ENCODE measurements around the gene CDH9.

Gene CDH9

GRCh38 chr5:26884481-26884880 lies 153.9 kb downstream of the CDH9 start:
- 91% methylated on average over 2 of the region's 2 CpGs for WGBS
- H3K18ac ChIP-seq (ENCODE audit: low read depth in 1 of 2, low read length in 2 of 2), result no peak overlapping the region
- no peaks in the 10 kb centered on the region for H3K9me3 ChIP-seq (ENCODE audit: control insufficient read depth, low read length)

GRCh38 chr5:26883375-26883774 lies 155.0 kb downstream of the CDH9 start:
- H2AK5ac ChIP-seq (ENCODE audit: low read length, severe bottlenecking), result no peak overlapping the region
- no peak overlapping the region for H2BK15ac ChIP-seq (ENCODE audit: low read depth, poor library complexity, severe bottlenecking)
- no peak for DNase-seq
- H3K9me3 ChIP-seq (ENCODE audit: control insufficient read depth, low read length), result no peaks in the 10 kb centered on the region
- no peak overlapping the region for H3K4ac ChIP-seq (ENCODE audit: low read depth in 1 of 2, low read length in 2 of 2)
- no peak overlapping the region for H3K27ac ChIP-seq (ENCODE audit: low read length, poor library complexity, severe bottlenecking)
- H2BK12ac ChIP-seq (ENCODE audit: low read length in 2 of 2), result no peak overlapping the region
- H3K79me1 ChIP-seq (replicated peaks; ENCODE audit: low read length, poor library complexity, severe bottlenecking), result no peaks in the 10 kb centered on the region
- H3K14ac ChIP-seq (ENCODE audit: low read length in 2 of 2), result no peak overlapping the region
- no peak overlapping the region for H2BK5ac ChIP-seq (ENCODE audit: low read depth, low read length, poor library complexity, severe bottlenecking)
- H3K27me3 ChIP-seq (ENCODE audit: control insufficient read depth in 1 of 2, insufficient read depth in 1 of 2, low read length in 2 of 2), result no peaks in the 10 kb centered on the region
- H2AFZ ChIP-seq (ENCODE audit: low read depth, low read length), result no peak overlapping the region
- no peaks in the 10 kb centered on the region for H3K36me3 ChIP-seq (ENCODE audit: control insufficient read depth in 1 of 2, insufficient read depth in 2 of 2, low read depth in 1 of 2, low read length in 2 of 2)
- no peak overlapping the region for H4K91ac ChIP-seq (ENCODE audit: low read length)
- H4K8ac ChIP-seq (ENCODE audit: low read length), result no peak overlapping the region
- H3K4me3 ChIP-seq (ENCODE audit: insufficient read depth in 1 of 2, low read depth in 1 of 2, low read length in 2 of 2), result no peak overlapping the region
- WGBS, result no CpG with 5 or more reads among the region's 5 CpGs
- H3K18ac ChIP-seq (ENCODE audit: low read depth in 1 of 2, low read length in 2 of 2), result no peak overlapping the region
- no peaks in the 10 kb centered on the region for H3K4me1 ChIP-seq (ENCODE audit: control insufficient read depth, insufficient read depth, low read depth, low read length)
- H2BK120ac ChIP-seq (ENCODE audit: low read depth, low read length), result no peak overlapping the region
- H3K9ac ChIP-seq (ENCODE audit: low read length), result no peak overlapping the region
- H3K23ac ChIP-seq (ENCODE audit: low read length in 2 of 2), result no peak overlapping the region
- H3K4me2 ChIP-seq (ENCODE audit: low read length, poor library complexity, severe bottlenecking), result no peak overlapping the region

More at GRCh38 chr5:26884481-26884880, 153.9 kb downstream of the CDH9 start:
- H2BK120ac ChIP-seq (ENCODE audit: low read depth, low read length), result no peak overlapping the region
- no peak overlapping the region for H3K23ac ChIP-seq (ENCODE audit: low read length in 2 of 2)
- H3K9ac ChIP-seq (ENCODE audit: low read length), result no peak overlapping the region
- no peaks in the 10 kb centered on the region for H3K79me1 ChIP-seq (replicated peaks; ENCODE audit: low read length, poor library complexity, severe bottlenecking)
- H2AK5ac ChIP-seq (ENCODE audit: low read length, severe bottlenecking), result no peak overlapping the region
- no peak overlapping the region for H2AFZ ChIP-seq (ENCODE audit: low read depth, low read length)
- no peak overlapping the region for H3K4me3 ChIP-seq (ENCODE audit: insufficient read depth in 1 of 2, low read depth in 1 of 2, low read length in 2 of 2)
- no peak overlapping the region for H2BK12ac ChIP-seq (ENCODE audit: low read length in 2 of 2)
- no peak overlapping the region for H3K4me2 ChIP-seq (ENCODE audit: low read length, poor library complexity, severe bottlenecking)
- no peaks in the 10 kb centered on the region for H3K4me1 ChIP-seq (ENCODE audit: control insufficient read depth, insufficient read depth, low read depth, low read length)
- H2BK15ac ChIP-seq (ENCODE audit: low read depth, poor library complexity, severe bottlenecking), result no peak overlapping the region
- H4K8ac ChIP-seq (ENCODE audit: low read length), result no peak overlapping the region
- H3K36me3 ChIP-seq (ENCODE audit: control insufficient read depth in 1 of 2, insufficient read depth in 2 of 2, low read depth in 1 of 2, low read length in 2 of 2), result no peaks in the 10 kb centered on the region
- DNase-seq, result no peak
- H3K4ac ChIP-seq (ENCODE audit: low read depth in 1 of 2, low read length in 2 of 2), result no peak overlapping the region
- H3K14ac ChIP-seq (ENCODE audit: low read length in 2 of 2), result no peak overlapping the region
- no peaks in the 10 kb centered on the region for H3K27me3 ChIP-seq (ENCODE audit: control insufficient read depth in 1 of 2, insufficient read depth in 1 of 2, low read length in 2 of 2)
- no peak overlapping the region for H4K91ac ChIP-seq (ENCODE audit: low read length)
- no peak overlapping the region for H3K27ac ChIP-seq (ENCODE audit: low read length, poor library complexity, severe bottlenecking)
- H2BK5ac ChIP-seq (ENCODE audit: low read depth, low read length, poor library complexity, severe bottlenecking), result no peak overlapping the region

DNA sequence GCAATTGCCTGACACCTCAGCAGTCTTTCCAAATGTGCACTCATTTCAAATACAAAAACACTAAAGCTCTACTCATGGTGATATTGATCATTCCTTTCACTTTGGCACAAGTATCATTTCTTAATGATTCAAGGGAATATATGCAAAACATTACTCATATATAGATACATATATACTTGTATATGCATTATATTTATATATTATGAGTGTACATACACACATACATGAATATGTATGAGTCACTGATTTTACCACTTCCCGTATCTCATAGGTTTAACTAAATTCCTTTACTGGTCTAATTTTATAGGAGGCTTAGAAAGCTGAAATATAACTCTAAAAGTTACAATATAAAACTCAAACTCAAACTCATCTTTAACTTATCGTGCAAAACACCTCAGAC lies 156.5 kb downstream of the CDH9 start:
- H2BK12ac ChIP-seq (ENCODE audit: low read length in 2 of 2), result no peak overlapping the region
- no peak overlapping the region for H2AK5ac ChIP-seq (ENCODE audit: low read length, severe bottlenecking)
- no peaks in the 10 kb centered on the region for H3K4me1 ChIP-seq (ENCODE audit: control insufficient read depth, insufficient read depth, low read depth, low read length)
- no peak overlapping the region for H3K4me2 ChIP-seq (ENCODE audit: low read length, poor library complexity, severe bottlenecking)
- no peak overlapping the region for H3K9ac ChIP-seq (ENCODE audit: low read length)
- H3K18ac ChIP-seq (ENCODE audit: low read depth in 1 of 2, low read length in 2 of 2), result no peak overlapping the region
- no peak overlapping the region for H3K4me3 ChIP-seq (ENCODE audit: insufficient read depth in 1 of 2, low read depth in 1 of 2, low read length in 2 of 2)
- DNase-seq, result no peak
- H3K79me1 ChIP-seq (replicated peaks; ENCODE audit: low read length, poor library complexity, severe bottlenecking), result no peaks in the 10 kb centered on the region
- no peak overlapping the region for H2BK5ac ChIP-seq (ENCODE audit: low read depth, low read length, poor library complexity, severe bottlenecking)
- no peak overlapping the region for H2BK120ac ChIP-seq (ENCODE audit: low read depth, low read length)
- no peaks in the 10 kb centered on the region for H3K9me3 ChIP-seq (ENCODE audit: control insufficient read depth, low read length)
- H4K8ac ChIP-seq (ENCODE audit: low read length), result no peak overlapping the region
- no peak overlapping the region for H3K23ac ChIP-seq (ENCODE audit: low read length in 2 of 2)
- no peak overlapping the region for H2AFZ ChIP-seq (ENCODE audit: low read depth, low read length)
- WGBS, result no CpG with 5 or more reads among the region's 2 CpGs
- no peak overlapping the region for H3K4ac ChIP-seq (ENCODE audit: low read depth in 1 of 2, low read length in 2 of 2)
- no peak overlapping the region for H3K14ac ChIP-seq (ENCODE audit: low read length in 2 of 2)
- H4K91ac ChIP-seq (ENCODE audit: low read length), result no peak overlapping the region
- no peak overlapping the region for H2BK15ac ChIP-seq (ENCODE audit: low read depth, poor library complexity, severe bottlenecking)
- H3K36me3 ChIP-seq (ENCODE audit: control insufficient read depth in 1 of 2, insufficient read depth in 2 of 2, low read depth in 1 of 2, low read length in 2 of 2), result no peaks in the 10 kb centered on the region
- no peak overlapping the region for H3K27ac ChIP-seq (ENCODE audit: low read length, poor library complexity, severe bottlenecking)
- no peaks in the 10 kb centered on the region for H3K27me3 ChIP-seq (ENCODE audit: control insufficient read depth in 1 of 2, insufficient read depth in 1 of 2, low read length in 2 of 2)

DNA sequence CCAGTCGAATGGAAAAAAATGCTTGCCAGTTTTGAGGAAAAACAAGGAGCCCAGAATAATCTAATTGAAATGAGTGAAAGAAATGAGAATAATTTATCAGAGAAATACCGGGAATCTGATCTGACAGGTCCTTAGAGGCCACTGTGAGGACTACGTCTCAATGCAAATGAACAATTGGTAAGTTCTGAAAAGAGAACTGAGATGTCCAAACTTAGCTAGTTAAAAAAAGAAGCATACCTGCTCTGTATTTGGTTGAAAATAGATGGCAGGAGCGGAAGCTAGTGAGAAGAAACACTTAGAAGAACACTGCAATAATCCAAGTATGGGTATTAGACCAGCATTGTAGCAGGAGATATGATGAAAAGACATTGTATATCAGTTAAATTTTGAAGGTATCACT lies 161.2 kb downstream of the CDH9 start:
- Histone ChIP-seq H3K9me3 (ENCODE audit: control insufficient read depth, low read length) (no peaks in the 10 kb centered on the region), H3K27me3 (ENCODE audit: control insufficient read depth in 1 of 2, insufficient read depth in 1 of 2, low read length in 2 of 2) (no peaks in the 10 kb centered on the region), H3K4me3 (ENCODE audit: insufficient read depth in 1 of 2, low read depth in 1 of 2, low read length in 2 of 2) (no peak overlapping the region), H3K79me1 (replicated peaks; ENCODE audit: low read length, poor library complexity, severe bottlenecking) (no peaks in the 10 kb centered on the region), H3K4me2 (ENCODE audit: low read length, poor library complexity, severe bottlenecking) (no peak overlapping the region), H3K4me1 (ENCODE audit: control insufficient read depth, insufficient read depth, low read depth, low read length) (no peaks in the 10 kb centered on the region), H2AFZ (ENCODE audit: low read depth, low read length) (no peak overlapping the region), H3K18ac (ENCODE audit: low read depth in 1 of 2, low read length in 2 of 2) (no peak overlapping the region), H4K8ac (ENCODE audit: low read length) (no peak overlapping the region), H3K14ac (ENCODE audit: low read length in 2 of 2) (no peak overlapping the region), H2AK5ac (ENCODE audit: low read length, severe bottlenecking) (no peak overlapping the region), H2BK12ac (ENCODE audit: low read length in 2 of 2) (no peak overlapping the region), H3K9ac (ENCODE audit: low read length) (no peak overlapping the region), H2BK15ac (ENCODE audit: low read depth, poor library complexity, severe bottlenecking) (no peak overlapping the region), H2BK120ac (ENCODE audit: low read depth, low read length) (no peak overlapping the region), H4K91ac (ENCODE audit: low read length) (no peak overlapping the region), H3K27ac (ENCODE audit: low read length, poor library complexity, severe bottlenecking) (no peak overlapping the region), H3K4ac (ENCODE audit: low read depth in 1 of 2, low read length in 2 of 2) (no peak overlapping the region), H3K23ac (ENCODE audit: low read length in 2 of 2) (no peak overlapping the region), H3K36me3 (ENCODE audit: control insufficient read depth in 1 of 2, insufficient read depth in 2 of 2, low read depth in 1 of 2, low read length in 2 of 2) (no peaks in the 10 kb centered on the region), H2BK5ac (ENCODE audit: low read depth, low read length, poor library complexity, severe bottlenecking) (no peak overlapping the region)
- WGBS, result 85% methylated on average over 4 of the region's 4 CpGs
- no peak for DNase-seq

All from mesenchymal stem cell (in vitro differentiated cells and primary cell).